MCF 10A (cell line): Measurements from ENCODE around the gene ZMYND10. TPM values are rescaled to one million over a fixed set of nuclear protein-coding genes. Genes with fewer than 3 reads are reported as not detected.

Experiments
- BruUV-seq: library from RNA; stranded (reverse); fragments of 400-500 nt; replicated peaks from 2 replicates; lab custom pipeline; 2021; lab: Mats Ljungman, UMichigan
- CTCF ChIA-PET: fragments of 300-600 bp; sonication (Branson Sonifier 250); formaldehyde crosslinking; extraction: SDS; loops from one replicate; lab custom pipeline; 2021; ENCODE audit warnings: antibody characterized with exemption, inconsistent platforms; lab: Yijun Ruan, JAX
- POLR2A ChIA-PET: fragments of 300-600, 350-650 bp; sonication (Branson Sonifier 250); formaldehyde crosslinking; extraction: SDS; loops from one replicate; lab custom pipeline; 2020; ENCODE audit warnings: antibody characterized with exemption, inconsistent platforms; lab: Yijun Ruan, JAX
- DNase-seq: peaks from one replicate; pipeline ENCODE4 v3.0.0-alpha.2; 2018; ENCODE audit not compliant: unreplicated experiment
- H3K27ac Mint-ChIP-seq: one replicate; pipeline ENCODE4 v1.8.0; 2022; ENCODE audit warnings: mild to moderate bottlenecking, low read depth, mixed read lengths; ENCODE audit not compliant: unreplicated experiment
- H3K27me3 Mint-ChIP-seq: one replicate; pipeline ENCODE4 v1.8.0; 2022; ENCODE audit warnings: mixed read lengths; ENCODE audit not compliant: insufficient read depth, unreplicated experiment
- H3K36me3 Mint-ChIP-seq: one replicate; pipeline ENCODE4 v1.8.0; 2022; ENCODE audit warnings: mild to moderate bottlenecking, moderate library complexity, mixed read lengths; ENCODE audit not compliant: insufficient read depth, unreplicated experiment
- H3K4me1 Mint-ChIP-seq: one replicate; pipeline ENCODE4 v1.8.0; 2022; ENCODE audit warnings: mixed read lengths; ENCODE audit not compliant: insufficient read depth, unreplicated experiment
- H3K4me3 Mint-ChIP-seq: one replicate; pipeline ENCODE4 v1.8.0; 2022; ENCODE audit warnings: mild to moderate bottlenecking, moderate library complexity, mixed read lengths; ENCODE audit not compliant: unreplicated experiment
- H3K9me3 Mint-ChIP-seq: one replicate; pipeline ENCODE4 v1.8.0; 2022; ENCODE audit warnings: mixed read lengths; ENCODE audit not compliant: unreplicated experiment
- CTCF ChIP-seq: fragments of 200-600 bp; IDR thresholded peaks from one replicate; pipeline ENCODE4 v1.8.0; 2022; ENCODE audit warnings: antibody characterized with exemption, mild to moderate bottlenecking; ENCODE audit not compliant: unreplicated experiment
- intact Hi-C: fragments of 100-400 bp; cut with micrococcal nuclease; formaldehyde crosslinking; loops from 2 replicates; pipeline ENCODE4 v1.14.1; 2022
- total RNA-seq: library from RNA; stranded (reverse); gene quantifications from 2 replicates; pipeline ENCODE4 v1.2.3, GENCODE V29; 2022

The ZMYND10 gene
- total RNA-seq, 1 experiment from 2014 or later: 0.68 TPM

- Mint-ChIP-seq H3K36me3 (no peaks in the 10 kb centered on the region), H3K4me1 (peaks cover 14% of the 10 kb centered on the region), H3K27me3 (no peaks in the 10 kb centered on the region), H3K4me3 (peak overlapping the region; percentile 16), H3K9me3 (no peaks in the 10 kb centered on the region), H3K27ac (no peak overlapping the region)
- TF ChIP-seq CTCF: no peak
- BruUV-seq: no TSS peak
- CTCF ChIA-PET: interaction anchor here (0.5 to 5.7 kb wide), 4 partner anchors 26 to 228 kb away, joined by 3 to 30 read pairs (median 3); partner anchors contain the start of gene HYAL2
- POLR2A ChIA-PET: interaction anchor here (1.5 to 2.7 kb wide), 2 partner anchors 24 to 40 kb away, joined by 5 to 29 read pairs; no protein-coding TSS in a partner anchor
- intact Hi-C loops: no loop called here
- DNase-seq: no peak
These were observed 48.2 kb downstream of the ZMYND10 start for GRCh38 chr3:50297384-50297775.

- no peaks in the 10 kb centered on the region for H3K36me3 Mint-ChIP-seq
- TF ChIP-seq CTCF: no peak
- no peaks in the 10 kb centered on the region for H3K9me3 Mint-ChIP-seq
- DNase-seq: no peak
- no peaks in the 10 kb centered on the region for H3K27me3 Mint-ChIP-seq
- peaks cover 15% of the 10 kb centered on the region for H3K4me1 Mint-ChIP-seq
- intact Hi-C loops: no loop called here
- BruUV-seq: no TSS peak
- no peak overlapping the region for H3K27ac Mint-ChIP-seq
- H3K4me3 Mint-ChIP-seq: peak overlapping the region; percentile 16
- ChIA-PET CTCF (interaction anchor here (0.5 to 5.7 kb wide), 5 partner anchors 27 to 227 kb away, joined by 3 to 30 read pairs (median 3); partner anchors contain the start of gene HYAL2), POLR2A (interaction anchor here (1.5 kb wide), 1 partner anchor 24 kb away, joined by 5 read pairs; no protein-coding TSS in a partner anchor)
These were observed 48.7 kb downstream of the ZMYND10 start for GRCh38 chr3:50296721-50297383.

GRCh38 chr3:50295553-50296431, 49.7 kb downstream of the ZMYND10 start:
- intact Hi-C loops: no loop called here
- Mint-ChIP-seq H3K4me1 (peaks cover 21% of the 10 kb centered on the region), H3K27me3 (no peaks in the 10 kb centered on the region), H3K9me3 (no peaks in the 10 kb centered on the region), H3K36me3 (peaks cover 6% of the 10 kb centered on the region), H3K27ac (no peak overlapping the region), H3K4me3 (no peak overlapping the region)
- ChIA-PET POLR2A (no interaction called here), CTCF (interaction anchor here (0.9 to 5.7 kb wide), 2 partner anchors 28 to 69 kb away, joined by 4 to 30 read pairs; partner anchors contain the start of gene HYAL2)
- BruUV-seq: no TSS peak
- no peak for DNase-seq
- TF ChIP-seq CTCF: no peak
